Thoracic aorta (tissue), 2 donors: ENCODE data around the gene FAM78A. TPM values are rescaled to one million over a fixed set of nuclear protein-coding genes. Genes with fewer than 3 reads are reported as not detected.
"Not testable (repeated sequence)": the region's sequence is repeated elsewhere in the genome, so short reads cannot be mapped to it uniquely, and the experiment has no call there.

ENCODE experiments used
- ATAC-seq: fragments of 150-250 bp; one replicate; pipeline ENCODE4 v1.8.0; 2017; ENCODE audit warnings: low read depth; ENCODE audit not compliant: insufficient number of reproducible peaks, low FRiP score
- DNase-seq: peaks from one replicate; pipeline ENCODE4 v3.0.0-alpha.2; 2020; ENCODE audit warnings: low spot score
- H3K27ac ChIP-seq, 2 donors: fragments of 200-600 bp; sonication (generic); 1 replicate in 1 of 2; 2 replicates in 1 of 2; pipeline ENCODE4 v1.5.1; 2016; ENCODE audit warnings: mild to moderate bottlenecking in 2 of 2, moderate library complexity in 2 of 2
- H3K27me3 ChIP-seq: fragments of 200-600 bp; sonication (generic); replicated peaks from 2 replicates; pipeline ENCODE4 v1.6.0; 2016; ENCODE audit warnings: mild to moderate bottlenecking; ENCODE audit not compliant: insufficient read depth
- H3K36me3 ChIP-seq: fragments of 200-600 bp; sonication (generic); one replicate; pipeline ENCODE4 v1.5.1; 2016
- H3K4me1 ChIP-seq, 2 donors: fragments of 200-600 bp; sonication (generic); 1 replicate in 1 of 2; 2 replicates in 1 of 2; pipeline versions ENCODE4 v1.5.1 to v1.6.0; 2016; ENCODE audit warnings: low read depth in 2 of 2, mild to moderate bottlenecking in 1 of 2; ENCODE audit not compliant: control insufficient read depth in 1 of 2
- H3K4me3 ChIP-seq: fragments of 200-600 bp; sonication (generic); 2 replicates; pipeline ENCODE4 v1.5.1; 2016; ENCODE audit warnings: mild to moderate bottlenecking
- H3K9me3 ChIP-seq: fragments of 200-600 bp; sonication (generic); 2 replicates; pipeline ENCODE4 v1.5.1; 2016
- total RNA-seq, 2 donors: library from RNA; depleted of rRNA; stranded (reverse); fragments of >200 nt; gene quantifications; one replicate each; pipeline versions ENCODE4 v1.1.0 to v1.2.3, GENCODE V29; 2016
- TF ChIP-seq, protein P1 (sequence below): fragments of 200-600 bp; sonication (generic); IDR thresholded peaks from one replicate; pipeline ENCODE4 v1.5.1; 2019; ENCODE audit warnings: antibody characterized with exemption

The FAM78A gene
- total RNA-seq, 2 donors from 2014 or later, result 5.0 to 5.7 TPM

DNA sequence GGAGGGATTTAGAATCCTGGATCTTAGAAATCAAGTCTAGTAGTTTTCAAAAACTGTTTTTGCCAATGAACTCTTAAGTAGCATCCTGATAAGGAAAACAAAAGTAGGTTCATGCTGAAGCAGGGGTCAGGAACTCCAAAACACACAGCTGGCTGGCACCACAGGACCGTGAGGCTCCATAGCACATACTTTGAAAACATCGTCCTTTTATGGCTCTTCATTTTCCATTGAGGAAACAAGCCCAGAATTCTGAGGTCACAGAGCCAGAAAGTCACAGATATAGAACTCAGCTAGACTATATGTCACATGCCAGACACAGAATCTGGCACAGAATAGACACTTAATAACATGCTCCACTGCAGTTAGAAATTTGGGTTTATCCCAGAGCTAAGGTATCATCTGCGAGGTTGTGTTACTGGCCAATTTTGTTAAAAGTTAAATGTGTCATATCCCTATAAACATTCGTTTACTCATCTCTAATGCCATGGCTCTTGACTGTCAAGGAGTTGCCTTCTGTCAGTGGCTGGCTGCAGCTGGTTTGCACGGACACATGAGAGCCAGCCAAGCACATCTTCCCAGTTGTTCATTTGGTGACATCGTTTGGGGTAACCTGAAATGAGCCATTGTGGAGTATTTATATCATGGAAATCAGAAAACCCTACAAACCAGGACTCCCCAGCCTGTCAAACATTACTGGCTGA is 58.8 kb downstream of the FAM78A start:
- TF ChIP-seq, protein P1, sequence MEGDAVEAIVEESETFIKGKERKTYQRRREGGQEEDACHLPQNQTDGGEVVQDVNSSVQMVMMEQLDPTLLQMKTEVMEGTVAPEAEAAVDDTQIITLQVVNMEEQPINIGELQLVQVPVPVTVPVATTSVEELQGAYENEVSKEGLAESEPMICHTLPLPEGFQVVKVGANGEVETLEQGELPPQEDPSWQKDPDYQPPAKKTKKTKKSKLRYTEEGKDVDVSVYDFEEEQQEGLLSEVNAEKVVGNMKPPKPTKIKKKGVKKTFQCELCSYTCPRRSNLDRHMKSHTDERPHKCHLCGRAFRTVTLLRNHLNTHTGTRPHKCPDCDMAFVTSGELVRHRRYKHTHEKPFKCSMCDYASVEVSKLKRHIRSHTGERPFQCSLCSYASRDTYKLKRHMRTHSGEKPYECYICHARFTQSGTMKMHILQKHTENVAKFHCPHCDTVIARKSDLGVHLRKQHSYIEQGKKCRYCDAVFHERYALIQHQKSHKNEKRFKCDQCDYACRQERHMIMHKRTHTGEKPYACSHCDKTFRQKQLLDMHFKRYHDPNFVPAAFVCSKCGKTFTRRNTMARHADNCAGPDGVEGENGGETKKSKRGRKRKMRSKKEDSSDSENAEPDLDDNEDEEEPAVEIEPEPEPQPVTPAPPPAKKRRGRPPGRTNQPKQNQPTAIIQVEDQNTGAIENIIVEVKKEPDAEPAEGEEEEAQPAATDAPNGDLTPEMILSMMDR, result no peak
- no peak overlapping the region for H3K27ac ChIP-seq
- H3K4me1 ChIP-seq, result peaks cover 3 to 13% of the 10 kb centered on the region in 2 donors
- H3K9me3 ChIP-seq, result no peaks in the 10 kb centered on the region
- no peak for DNase-seq
- H3K4me3 ChIP-seq, result no peak overlapping the region
- H3K27me3 ChIP-seq, result no peaks in the 10 kb centered on the region
- no peak for ATAC-seq
- H3K36me3 ChIP-seq, result peaks cover 16% of the 10 kb centered on the region

- H3K36me3 ChIP-seq, result peaks cover 16% of the 10 kb centered on the region
- no peak for DNase-seq
- H3K27me3 ChIP-seq, result no peaks in the 10 kb centered on the region
- ATAC-seq, result no peak
- TF ChIP-seq, protein P1, result no peak
- H3K4me3 ChIP-seq, result no peak overlapping the region
- no peaks in the 10 kb centered on the region for H3K9me3 ChIP-seq
- no peak overlapping the region for H3K27ac ChIP-seq
- peaks cover 3 to 13% of the 10 kb centered on the region in 2 donors for H3K4me1 ChIP-seq
Observed at GRCh38 chr9:131216806-131217205, 59.5 kb downstream of the FAM78A start.

DNA sequence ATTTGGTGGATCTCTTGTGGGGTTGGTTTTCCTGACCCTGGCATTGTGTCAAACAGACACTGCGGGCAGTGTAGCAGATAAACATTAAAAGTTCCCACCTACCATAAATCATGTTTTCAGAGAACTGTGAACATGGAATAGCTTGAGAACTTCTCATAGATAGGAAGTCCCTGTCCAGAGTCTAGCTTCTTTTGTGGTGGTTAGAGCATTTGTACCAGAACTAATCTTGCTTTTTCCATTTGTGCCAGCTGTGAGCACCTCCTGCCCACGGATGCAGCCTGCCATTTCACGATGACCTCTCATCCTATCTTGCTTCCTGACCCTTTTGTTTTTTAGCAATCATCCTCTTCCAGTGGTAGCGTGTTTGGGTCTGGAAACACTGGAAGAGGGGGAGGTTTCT is 61.4 kb downstream of the FAM78A start:
- Histone ChIP-seq H3K9me3 (no peaks in the 10 kb centered on the region), H3K36me3 (peaks cover 16% of the 10 kb centered on the region), H3K27me3 (no peaks in the 10 kb centered on the region), H3K27ac (no peak overlapping the region), H3K4me3 (no peak overlapping the region), H3K4me1 (peaks cover 3 to 13% of the 10 kb centered on the region in 2 donors)
- no peak for DNase-seq
- TF ChIP-seq, protein P1, result no peak
- no peak for ATAC-seq

DNA sequence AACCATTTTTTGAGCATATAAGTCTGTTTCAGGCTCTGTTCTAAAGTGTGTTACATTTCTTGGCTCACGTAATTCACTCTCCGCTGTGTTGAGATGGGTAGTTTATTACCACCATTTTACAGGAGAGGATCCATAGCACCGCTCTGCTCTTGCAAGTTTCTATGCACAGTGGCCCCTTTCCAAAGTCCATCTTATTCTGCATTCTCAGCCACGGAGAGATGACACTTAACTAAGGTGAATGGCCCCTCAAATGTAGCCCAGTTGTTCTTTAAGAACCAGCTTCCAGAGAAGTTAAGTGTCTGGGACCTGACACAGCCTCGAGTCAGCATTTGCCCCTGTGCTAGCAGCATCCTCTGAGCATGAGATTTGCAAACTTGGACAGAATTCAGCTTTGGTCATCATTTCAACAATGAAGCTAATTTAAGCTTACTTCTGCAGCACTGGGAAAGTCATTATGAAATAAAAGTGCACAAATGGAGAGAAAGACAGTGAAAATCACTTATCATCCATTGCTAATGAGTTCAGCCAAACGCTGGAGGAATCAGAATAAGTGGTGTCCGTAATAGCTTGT is 61.9 kb downstream of the FAM78A start:
- TF ChIP-seq, protein P1, result no peak
- H3K9me3 ChIP-seq, result no peaks in the 10 kb centered on the region
- H3K36me3 ChIP-seq, result peaks cover 13% of the 10 kb centered on the region
- no peak overlapping the region for H3K4me3 ChIP-seq
- no peaks in the 10 kb centered on the region for H3K27me3 ChIP-seq
- no peak overlapping the region for H3K27ac ChIP-seq
- peaks cover 3 to 13% of the 10 kb centered on the region in 2 donors for H3K4me1 ChIP-seq
- ATAC-seq (no peak), DNase-seq (no peak)

DNA sequence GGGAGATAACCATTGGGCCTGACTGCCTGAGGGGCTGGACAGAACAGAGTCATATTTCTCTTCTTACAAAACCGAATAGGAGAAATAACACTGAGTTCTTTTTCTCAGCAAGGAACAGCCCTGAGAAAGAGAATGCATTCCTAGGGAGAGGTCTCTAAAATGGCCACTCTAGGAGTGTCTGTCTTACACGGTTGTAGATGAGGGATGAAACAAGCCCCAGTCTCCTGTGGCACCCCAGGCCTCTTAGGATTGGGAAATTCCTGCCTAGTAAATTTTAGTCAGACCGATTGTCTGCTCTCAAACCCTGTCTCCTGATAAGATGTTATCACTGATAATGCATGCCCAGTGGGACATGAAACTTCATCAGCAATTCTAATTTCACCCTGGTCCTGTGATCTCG is 64.4 kb downstream of the FAM78A start:
- DNase-seq, H3K27me3 ChIP-seq, H3K4me1 ChIP-seq, H3K27ac ChIP-seq, ATAC-seq, H3K9me3 ChIP-seq, H3K4me3 ChIP-seq: not testable (repeated sequence)
- H3K36me3 ChIP-seq, result peaks cover 13% of the 10 kb centered on the region

Other genes with a start within 250 kb of the FAM78A start
- gene AIF1L, start 180.0 kb downstream of the FAM78A start, total RNA-seq, result 10 to 100 TPM; 18.8 to 21.9 TPM
- 10 to 100 TPM; 44.3 to 55.0 TPM for gene NUP214, start 150.9 kb downstream of the FAM78A start, total RNA-seq
- 10 to 100 TPM; 14.2 to 29.0 TPM for gene PLPP7, start 13.2 kb upstream of the FAM78A start, total RNA-seq
- 100 to 1,000 TPM; 162 to 198 TPM for gene PRRC2B, start 117.6 kb upstream of the FAM78A start, total RNA-seq
- gene POMT1, start 226.4 kb upstream of the FAM78A start, total RNA-seq, result 10 to 100 TPM; 30.3 to 43.7 TPM